ENCODE measurements around the gene ZNF142.

GRCh38 chr2:218648787-218649100, 10.7 kb downstream of the ZNF142 start:
- TF ChIP-seq CTCF (IDR thresholded peaks at IDR 0.05) = no peak
- TF ChIP-seq POLR2A (IDR thresholded peaks at IDR 0.05) = no peak
